A549 treated with AZD9567 at 1 μM for 4 hours (cell line): ENCODE results near the gene AGXT. TPM values are rescaled to one million over a fixed set of nuclear protein-coding genes. Genes with fewer than 3 reads are reported as not detected.

Experiments
- total RNA-seq: library from RNA; stranded (reverse); fragments of 200-300 nt; extraction: Qiagen RNA extraction; gene quantifications from 5 replicates; pipeline ENCODE4 v1.2.3, GENCODE V29; 2022; ENCODE audit not compliant: insufficient read depth

Gene AGXT
- not detected in 5 replicates for total RNA-seq

GRCh38 chr2:240868286-240869108 is at the start of gene AGXT:
Gene AGXT, plus strand, starts transcription at chr2:240868824. Its CDS starts 42 bp downstream, at chr2:240868866.

GRCh38 chr2:240819858-240820606 is 48.6 kb upstream of the AGXT start, which contains the start of gene KIF1A:
Gene KIF1A, minus strand, starts transcription at chr2:240820219. Its CDS starts 22,467 bp downstream, at chr2:240797752.

GRCh38 chr2:240895656-240896388 is 27.2 kb downstream of the AGXT start, which contains the start of gene MAB21L4:
Gene MAB21L4, minus strand, starts transcription at chr2:240896156. Its CDS starts 159 bp downstream, at chr2:240895997.

DNA sequence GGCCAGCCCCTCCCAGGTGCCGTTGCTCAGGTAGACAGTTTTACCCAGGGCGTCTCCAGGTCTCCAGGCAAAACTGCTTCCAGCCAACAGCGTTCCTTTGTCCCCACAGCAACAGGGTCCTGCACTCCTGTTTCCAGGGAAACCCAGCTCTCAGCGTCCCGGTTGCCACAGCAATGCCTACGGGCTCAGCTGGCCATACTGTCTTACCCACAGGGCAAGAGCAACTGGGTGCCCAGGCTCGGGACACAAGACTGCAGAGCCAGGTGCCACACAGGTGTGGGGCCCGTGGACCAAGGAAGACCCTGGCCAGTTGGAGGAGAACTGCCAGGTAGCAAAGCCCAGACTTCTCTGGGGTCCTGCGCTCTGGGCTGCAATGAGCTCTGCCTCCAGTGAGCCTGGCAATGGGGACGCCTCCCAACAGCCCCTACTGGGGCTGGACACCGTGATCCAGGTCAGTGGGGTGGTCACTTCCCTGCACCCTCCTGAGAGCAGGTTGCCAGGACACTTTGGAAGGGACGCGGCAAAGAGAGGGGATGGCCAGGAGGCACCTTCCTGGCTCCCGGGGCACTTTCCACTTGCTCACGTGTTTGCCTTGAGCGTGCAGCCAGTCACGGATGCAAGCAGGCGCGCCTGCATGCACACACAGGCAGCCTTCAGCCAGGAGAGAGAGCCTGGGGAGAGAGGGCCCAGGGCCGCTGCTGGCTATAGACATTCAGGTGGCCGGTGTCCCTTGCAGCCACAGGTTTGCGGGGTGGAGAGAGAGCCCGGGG is 37.7 kb downstream of the AGXT start, which contains the start of gene CROCC2:
Gene CROCC2, plus strand, starts transcription at position 196 of the 770 bp plus-strand sequence. Its CDS starts 178 bp downstream, at position 374.

Other genes with a start within 250 kb of the AGXT start
- gene GPR35, start 243.3 kb upstream of the AGXT start, total RNA-seq, result 0.79 to 1.4 TPM (median 0.98 TPM) in 5 replicates
- gene AQP12B, start 185.9 kb upstream of the AGXT start, total RNA-seq, result not detected in 5 replicates
- gene AQP12A, start 177.0 kb upstream of the AGXT start, total RNA-seq, result not detected in 5 replicates
- gene KIF1A, start 48.6 kb upstream of the AGXT start, total RNA-seq, result 0.70 to 5.0 TPM (median 0.92 TPM) in 5 replicates
- gene MAB21L4, start 27.3 kb downstream of the AGXT start, total RNA-seq, result 0.06 to 0.14 TPM (median 0.12 TPM) in 4 of 5 replicates, not detected in the other
- gene CROCC2, start 37.5 kb downstream of the AGXT start, total RNA-seq, result not detected in 5 replicates
- 0.69 to 0.92 TPM (median 0.85 TPM) in 5 replicates for gene SNED1, start 129.8 kb downstream of the AGXT start, total RNA-seq
- 19.1 to 26.0 TPM (median 23.8 TPM) in 5 replicates for gene MTERF4, start 233.5 kb downstream of the AGXT start, total RNA-seq